Hepatocyte (in vitro differentiated cells): ENCODE results near the gene TREML2.

Source experiments
- CTCF ChIP-seq: fragments of 200-600 bp; sonication (generic); IDR thresholded peaks from 2 replicates; pipeline ENCODE4 v1.5.1; 2016; ENCODE audit warnings: antibody characterized with exemption, mild to moderate bottlenecking; ENCODE audit not compliant: poor library complexity
- EZH2phosphoT487 ChIP-seq: fragments of 200-600 bp; sonication (generic); IDR thresholded peaks from one replicate; pipeline ENCODE4 v1.6.1; 2018; ENCODE audit warnings: antibody characterized with exemption, mild to moderate bottlenecking, low read depth, moderate library complexity; ENCODE audit not compliant: unreplicated experiment, severe bottlenecking

DNA sequence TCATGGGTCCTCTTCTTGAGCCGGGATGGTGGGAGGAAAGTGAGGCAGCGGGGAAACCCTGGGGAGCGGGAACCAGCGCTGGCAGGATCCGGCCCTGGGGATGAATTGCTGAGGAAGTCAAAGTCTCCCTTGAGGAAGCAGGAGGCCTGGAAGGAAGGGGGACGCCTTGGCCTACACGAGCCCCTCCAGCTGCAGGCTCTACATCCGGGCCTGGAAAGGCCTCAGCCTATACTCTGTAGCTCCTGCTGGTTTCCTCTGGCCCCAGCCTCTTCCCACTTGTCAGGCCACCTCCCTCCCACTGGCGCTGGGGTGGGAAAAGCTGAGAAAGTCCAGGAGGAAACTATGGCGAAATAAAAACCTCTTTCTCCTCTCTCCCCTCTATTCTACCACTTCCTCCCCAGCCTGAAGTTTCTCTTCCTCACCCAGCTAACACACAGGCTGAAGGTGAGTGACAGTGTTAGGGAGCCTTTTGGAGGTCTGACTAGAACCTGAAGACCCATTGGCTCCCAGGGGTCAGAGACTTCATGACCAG is 14.9 kb downstream of the TREML2 start:
- no peak for TF ChIP-seq EZH2phosphoT487
- TF ChIP-seq CTCF: no peak
